H1 (cell line): Measurements from ENCODE around the gene QRICH1. TPM values are rescaled to one million over a fixed set of nuclear protein-coding genes. Genes with fewer than 3 reads are reported as not detected.

Experiments
- microRNA counts: library from miRNA; unstranded; fragments of <30 nt; microRNA quantifications from one replicate; lab custom pipeline; 2015
- microRNA-seq, 2 experiments: library from miRNA; unstranded; fragments of <30 nt; microRNA quantifications; one replicate each; pipeline versions ENCODE4 to v1.2.0, GENCODE V29; 2016 to 2020; ENCODE audit warnings: borderline microRNAs expressed in 2 of 2, borderline number of aligned reads in 2 of 2, borderline replicate concordance in 1 of 2
- polyA plus RNA-seq, 7 experiments: library from polyadenylated mRNA; depleted of rRNA in 3 of 7; stranded (reverse) in 5 of 7; unstranded in 2 of 7; fragments of >200 nt in 5 of 7; fragments of 200-250 nt in 2 of 7; gene quantifications; 1 replicate in 5 of 7; 2 replicates in 1 of 7; 4 replicates in 1 of 7; pipeline versions ENCODE4 v1.2.1 to v1.2.3, GENCODE V29; 2011 to 2013; ENCODE audit warnings: missing spikeins in 2 of 7, mixed read lengths in 2 of 7
- small RNA-seq: library from polyadenylated mRNA; stranded (forward); fragments of <200 nt; extraction: miRNeasy Mini kit (QIAGEN cat#:217004); gene quantifications from one replicate; pipeline ENCODE3, GENCODE V24; 2013; ENCODE audit not compliant: insufficient read depth
- total RNA-seq: library from RNA; stranded (reverse); fragmentation: NEBNext Ultra II Directional; extraction: Animal tissue kit (Norgen Biotek cat#: 25700); gene quantifications from 2 replicates; pipeline ENCODE4 v1.2.1, GENCODE V29; 2021

Gene QRICH1
- total and polyA plus RNA-seq, 2 of the 8 experiments (the other 6 are each of a cell fraction or from before 2014, with no cell fraction given): 128 to 142 TPM

MicroRNAs encoded within 50 kb of the gene (microRNA counts, 767-probe panel; counts per million panel counts)
- 9,238 counts per million, percentile 98 among the panel's probes with 10 or more counts for microRNA hsa-miR-191-5p (lab: Ali Mortazavi, UCI)
- 879 counts per million, percentile 95 among the panel's probes with 10 or more counts for microRNA hsa-miR-425-5p (lab: Ali Mortazavi, UCI)

Small RNAs within 50 kb of the gene (microRNA-seq; reads per million reads assigned to microRNA genes)
- gene MIR191 (1,815 to 2,087 reads per million in 2 experiments), gene MIR425 (869 to 2,079 reads per million in 2 experiments), gene MIR6890 (0 reads per million in 2 experiments)

Small RNAs within 50 kb of the gene (small RNA-seq; reads per million reads assigned to genes)
- gene MIR191 (67,504 reads per million, percentile 100 among the genes with 10 or more reads in this experiment), gene MIR425 (2,425 reads per million, percentile 100 among the genes with 10 or more reads in this experiment), gene RN7SL182P (not detected)

Other genes with a start within 250 kb of the QRICH1 start
- 42.4 and 46.3 TPM in 2 replicates for gene PRKAR2A, start 246.2 kb downstream of the QRICH1 start, total RNA-seq
- 6.3 and 14.1 TPM in 2 replicates for gene PRKAR2A, start 246.2 kb downstream of the QRICH1 start, polyA plus RNA-seq (2011; rRNA removed)
- 3.8 and 5.1 TPM in 2 replicates for gene SLC25A20, start 195.2 kb downstream of the QRICH1 start, total RNA-seq
- 2.6 and 4.0 TPM in 2 replicates for gene SLC25A20, start 195.2 kb downstream of the QRICH1 start, polyA plus RNA-seq (2011; rRNA removed)
- gene ARIH2, start 175.2 kb downstream of the QRICH1 start, total RNA-seq: 121 and 136 TPM in 2 replicates
- 70.3 and 72.9 TPM in 2 replicates for gene ARIH2, start 175.2 kb downstream of the QRICH1 start, polyA plus RNA-seq (2011; rRNA removed)
- 18.6 and 19.1 TPM in 2 replicates for gene P4HTM, start 103.8 kb downstream of the QRICH1 start, total RNA-seq
- 25.4 and 31.1 TPM in 2 replicates for gene P4HTM, start 103.8 kb downstream of the QRICH1 start, polyA plus RNA-seq (2011; rRNA removed)
- gene WDR6, start 86.7 kb downstream of the QRICH1 start, total RNA-seq: 180 and 187 TPM in 2 replicates
- gene WDR6, start 86.7 kb downstream of the QRICH1 start, polyA plus RNA-seq (2011; rRNA removed): 257 and 340 TPM in 2 replicates
- 30.4 and 31.6 TPM in 2 replicates for gene DALRD3, start 75.5 kb downstream of the QRICH1 start, total RNA-seq
- gene DALRD3, start 75.5 kb downstream of the QRICH1 start, polyA plus RNA-seq (2011; rRNA removed): 86.5 and 95.3 TPM in 2 replicates
- 26.2 and 27.8 TPM in 2 replicates for gene NDUFAF3, start 72.0 kb downstream of the QRICH1 start, total RNA-seq
- gene NDUFAF3, start 72.0 kb downstream of the QRICH1 start, polyA plus RNA-seq (2011; rRNA removed): 45.5 and 52.1 TPM in 2 replicates
- gene IMPDH2, start 64.7 kb downstream of the QRICH1 start, total RNA-seq: 409 and 419 TPM in 2 replicates
- gene IMPDH2, start 64.7 kb downstream of the QRICH1 start, polyA plus RNA-seq (2011; rRNA removed): 363 and 374 TPM in 2 replicates
- gene QARS1, start 10.7 kb upstream of the QRICH1 start, total RNA-seq: 346 and 353 TPM in 2 replicates
- gene QARS1, start 10.7 kb upstream of the QRICH1 start, polyA plus RNA-seq (2011; rRNA removed): 581 and 887 TPM in 2 replicates
- 64.9 and 65.8 TPM in 2 replicates for gene USP19, start 26.8 kb upstream of the QRICH1 start, total RNA-seq
- 46.4 and 59.2 TPM in 2 replicates for gene USP19, start 26.8 kb upstream of the QRICH1 start, polyA plus RNA-seq (2011; rRNA removed)
- 107 and 112 TPM in 2 replicates for gene LAMB2, start 39.0 kb upstream of the QRICH1 start, total RNA-seq
- gene LAMB2, start 39.0 kb upstream of the QRICH1 start, polyA plus RNA-seq (2011; rRNA removed): 153 and 224 TPM in 2 replicates
- gene CCDC71, start 72.3 kb upstream of the QRICH1 start, total RNA-seq: 26.7 and 27.6 TPM in 2 replicates
- gene CCDC71, start 72.3 kb upstream of the QRICH1 start, polyA plus RNA-seq (2011; rRNA removed): 57.4 and 70.7 TPM in 2 replicates
- gene KLHDC8B, start 77.5 kb upstream of the QRICH1 start, total RNA-seq: 15.8 and 18.1 TPM in 2 replicates
- 20.9 and 21.3 TPM in 2 replicates for gene KLHDC8B, start 77.5 kb upstream of the QRICH1 start, polyA plus RNA-seq (2011; rRNA removed)
- gene C3orf62, start 183.2 kb upstream of the QRICH1 start, total RNA-seq: 3.0 and 3.2 TPM in 2 replicates
- 1.1 and 1.4 TPM in 2 replicates for gene C3orf62, start 183.2 kb upstream of the QRICH1 start, polyA plus RNA-seq (2011; rRNA removed)
- 27.8 and 28.3 TPM in 2 replicates for gene USP4, start 246.0 kb upstream of the QRICH1 start, total RNA-seq
- 14.2 and 16.0 TPM in 2 replicates for gene USP4, start 246.0 kb upstream of the QRICH1 start, polyA plus RNA-seq (2011; rRNA removed)